Left forelimb (tissue), 1 donor: Measurements from ENCODE around the gene GPR87.

ENCODE experiments used
- DNase-seq: peaks from one replicate; pipeline ENCODE4 v3.0.0-alpha.2; 2018; ENCODE audit warnings: low spot score

Gene GPR87

GRCh38 chr3:151282921-151283320, 33.7 kb downstream of the GPR87 start:
- DNase-seq = no peak

DNA sequence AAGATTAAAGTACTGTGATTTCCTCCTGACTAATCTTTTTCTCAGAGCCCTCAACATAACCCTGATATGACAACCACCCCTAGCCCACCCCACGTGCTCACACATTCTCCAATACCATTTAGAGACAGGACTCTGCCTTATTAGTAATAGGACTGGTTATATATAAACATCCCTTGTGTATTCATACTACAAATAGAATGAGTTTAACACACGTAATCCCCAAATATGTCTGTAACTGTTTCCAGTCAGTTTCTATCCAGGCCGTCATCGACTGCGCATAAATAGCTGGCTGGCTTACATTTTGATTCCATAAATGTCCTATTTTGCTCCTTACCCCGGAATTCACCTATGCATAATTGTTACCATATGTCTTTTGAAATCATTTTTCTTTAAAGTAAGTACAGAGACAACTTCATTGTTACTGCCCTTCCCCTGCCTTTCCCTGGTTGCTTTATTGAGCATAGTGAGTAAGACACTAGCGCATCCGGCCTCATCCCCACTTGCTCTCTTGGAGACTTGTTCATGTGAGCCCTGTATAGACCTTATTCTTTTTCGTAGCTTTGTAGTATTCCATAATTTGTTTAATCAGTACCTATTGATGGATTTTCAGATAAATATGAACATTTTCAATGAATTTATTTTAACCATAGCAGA, 34.8 kb downstream of the GPR87 start:
- DNase-seq = no peak

DNA sequence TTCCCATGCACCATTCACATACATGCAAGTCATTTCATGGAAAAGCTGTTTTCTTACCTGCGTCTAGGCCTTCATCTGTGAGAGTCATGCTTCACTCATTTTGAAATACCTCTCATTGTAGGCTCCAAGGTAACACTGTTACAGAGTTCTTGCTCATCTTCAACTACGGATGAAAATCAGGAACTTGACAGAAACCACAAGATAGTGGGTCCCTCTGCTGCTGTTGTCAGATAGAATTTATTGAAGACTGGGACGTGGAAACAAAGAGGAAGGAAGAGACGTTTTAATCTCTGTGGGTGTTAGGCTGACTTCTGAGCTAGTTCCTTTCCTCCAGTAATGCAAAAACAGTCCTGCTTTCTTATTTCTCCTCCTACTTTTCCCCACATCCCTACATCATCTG, 38.4 kb downstream of the GPR87 start, which contains the start of gene P2RY14:
P2RY14 (minus strand) TSS at position 313 of the 400 bp plus-strand sequence. CDS start 64,226 bp downstream, outside the sequence.
- no peak for DNase-seq

- no peak for DNase-seq
Measured at GRCh38 chr3:151276687-151277042, 40.0 kb downstream of the GPR87 start.

GRCh38 chr3:151276038-151276686, 40.5 kb downstream of the GPR87 start:
- no peak for DNase-seq

DNA sequence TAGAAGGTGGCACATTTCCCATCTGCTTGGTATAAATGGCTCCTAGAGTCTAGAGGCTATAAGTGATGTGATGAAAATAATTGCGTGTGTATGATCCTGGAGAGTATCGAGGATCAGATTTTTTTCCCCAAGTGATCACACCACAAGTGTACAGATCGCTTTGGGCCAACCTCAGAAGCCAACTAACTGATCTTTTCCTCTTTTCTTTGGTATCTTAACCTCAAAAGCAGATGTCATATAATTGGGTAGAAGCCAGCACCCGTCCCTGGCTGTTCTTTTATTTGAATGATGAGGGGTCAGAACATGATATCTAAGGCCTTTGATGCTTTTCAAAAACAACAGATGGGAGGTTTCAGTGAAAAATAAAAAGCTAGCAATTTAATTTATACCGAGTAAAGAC, 41.5 kb downstream of the GPR87 start:
- DNase-seq = no peak

DNA sequence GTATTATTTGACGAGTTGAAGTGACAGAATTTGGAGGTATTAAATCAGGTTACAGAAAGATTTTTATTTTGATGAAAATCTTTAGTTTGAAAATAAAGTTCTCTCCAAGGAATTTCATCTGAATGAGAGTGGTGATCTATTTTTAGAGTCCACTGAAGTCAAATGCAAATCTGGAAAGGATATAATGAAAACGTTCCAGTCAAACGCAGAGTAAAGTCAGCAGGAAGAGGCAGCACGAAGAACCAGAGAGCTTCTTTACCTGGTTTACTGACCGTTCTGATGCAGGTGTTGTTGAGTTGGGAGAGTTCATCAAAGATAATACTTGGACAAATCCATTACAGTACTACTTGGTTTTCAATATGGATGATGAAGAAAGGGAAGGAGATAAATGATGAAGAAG, 47.0 kb downstream of the GPR87 start:
- DNase-seq = no peak

- no peak for DNase-seq
Measured at GRCh38 chr3:151268267-151269235, 48.1 kb downstream of the GPR87 start.

GRCh38 chr3:151267066-151267465, 49.6 kb downstream of the GPR87 start:
- DNase-seq = no peak

- no peak for DNase-seq
Measured at GRCh38 chr3:151265866-151266265, 50.8 kb downstream of the GPR87 start.

DNA sequence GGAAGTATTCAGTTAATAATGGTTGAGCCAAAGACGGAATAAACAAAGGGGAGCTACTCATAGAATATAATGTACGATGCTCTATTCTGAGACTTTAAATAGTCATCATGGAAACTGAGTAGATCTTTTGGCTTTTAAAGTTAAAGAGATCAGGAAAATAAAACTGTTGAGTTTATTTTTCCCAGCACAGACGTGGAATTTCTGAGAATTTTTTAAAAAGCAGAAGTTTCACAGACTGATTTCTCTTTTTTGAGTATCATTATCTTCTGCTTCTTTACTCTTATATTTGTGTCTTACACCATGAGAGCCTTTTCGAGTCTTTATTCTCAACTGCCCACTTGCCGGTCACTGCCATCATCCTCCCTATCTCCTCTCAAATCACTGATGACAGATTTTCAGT, 51.5 kb downstream of the GPR87 start:
- DNase-seq = no peak

- DNase-seq = no peak
Measured at GRCh38 chr3:151264605-151265004, 52.0 kb downstream of the GPR87 start.

DNA sequence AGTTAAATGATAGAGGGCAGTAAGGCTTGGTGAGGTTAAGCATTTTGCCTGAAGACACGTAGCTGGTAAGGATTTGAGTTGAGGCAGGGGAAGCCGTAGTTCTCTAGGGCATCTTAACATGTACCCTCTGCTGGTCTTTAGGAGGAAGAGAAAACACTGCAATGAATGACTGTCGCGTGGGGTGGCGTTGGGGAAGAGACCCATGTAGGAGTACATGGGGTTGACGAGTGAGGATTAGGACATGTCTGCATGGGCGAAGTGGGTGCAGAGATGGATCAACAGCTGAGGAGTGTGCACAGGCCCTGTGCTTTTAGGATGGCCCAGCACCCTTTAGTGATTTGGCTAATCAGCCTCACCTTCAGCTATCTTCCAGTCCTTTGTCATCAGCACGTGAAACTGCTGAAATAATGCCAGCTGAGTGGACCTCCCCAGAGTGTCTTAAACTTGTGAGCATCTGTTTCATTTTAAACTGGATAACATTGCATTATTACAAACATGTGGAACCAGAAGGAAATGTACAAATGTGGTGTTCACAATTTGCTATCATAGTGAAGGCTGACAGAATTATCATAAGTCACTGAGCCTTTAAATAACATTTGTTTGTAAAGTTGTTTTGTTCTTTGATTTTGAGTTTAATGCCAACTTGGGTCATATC, 53.6 kb downstream of the GPR87 start:
- no peak for DNase-seq

GRCh38 chr3:151259664-151260063, 57.0 kb downstream of the GPR87 start:
- DNase-seq = no peak

GRCh38 chr3:151256749-151257148, 59.9 kb downstream of the GPR87 start:
- DNase-seq = no peak

GRCh38 chr3:151248772-151249337, 67.8 kb downstream of the GPR87 start:
- no peak for DNase-seq
